Activated CD4-positive, CD25-positive, alpha-beta regulatory T cell treated with anti-CD3 and anti-CD28 coated beads, Interleukin-2, amount 50 U/mL, for 16 hours (primary cell): Measurements from ENCODE around the gene DCUN1D3.
"Not testable (repeated sequence)": the region's sequence is repeated elsewhere in the genome, so short reads cannot be mapped to it uniquely, and the experiment has no call there.

Experiments used
- DNase-seq: peaks from one replicate; pipeline ENCODE4 v3.0.0-alpha.2; 2020; ENCODE audit warnings: low read depth, low spot score

Gene DCUN1D3

GRCh38 chr16:20900299-20901067 is at the start of gene DCUN1D3, which contains the start of gene LYRM1:
TSS of gene DCUN1D3 (minus strand) at chr16:20900358. CDS start at chr16:20862538, 37,820 bp downstream.
TSS of gene LYRM1 (plus strand) at chr16:20900771. CDS start at chr16:20915556, 14,785 bp downstream.
- peak; percentile 67 for DNase-seq

GRCh38 chr16:20949660-20950059 is 49.5 kb upstream of the DCUN1D3 start:
- DNase-seq: no peak

DNA sequence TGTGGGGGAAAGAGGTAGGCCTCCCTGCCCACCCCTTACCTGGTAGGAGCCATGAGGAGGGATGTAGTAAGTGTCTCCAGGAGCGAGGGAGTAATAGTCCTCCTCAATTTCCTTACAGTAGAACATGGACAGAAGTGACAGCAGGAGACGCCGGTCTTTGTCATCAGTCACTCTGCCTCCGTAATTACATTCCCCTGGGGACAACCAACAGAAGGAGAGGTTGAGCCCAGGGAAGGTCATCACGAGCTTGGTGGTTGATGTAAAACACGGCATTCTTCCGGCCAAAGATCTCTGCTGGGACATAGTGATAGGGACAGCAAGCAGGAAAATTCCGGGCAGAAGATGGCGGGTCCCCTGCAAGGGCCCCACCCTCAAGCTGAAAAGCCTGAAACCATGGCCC is 48.3 kb upstream of the DCUN1D3 start:
- no peak for DNase-seq

DNA sequence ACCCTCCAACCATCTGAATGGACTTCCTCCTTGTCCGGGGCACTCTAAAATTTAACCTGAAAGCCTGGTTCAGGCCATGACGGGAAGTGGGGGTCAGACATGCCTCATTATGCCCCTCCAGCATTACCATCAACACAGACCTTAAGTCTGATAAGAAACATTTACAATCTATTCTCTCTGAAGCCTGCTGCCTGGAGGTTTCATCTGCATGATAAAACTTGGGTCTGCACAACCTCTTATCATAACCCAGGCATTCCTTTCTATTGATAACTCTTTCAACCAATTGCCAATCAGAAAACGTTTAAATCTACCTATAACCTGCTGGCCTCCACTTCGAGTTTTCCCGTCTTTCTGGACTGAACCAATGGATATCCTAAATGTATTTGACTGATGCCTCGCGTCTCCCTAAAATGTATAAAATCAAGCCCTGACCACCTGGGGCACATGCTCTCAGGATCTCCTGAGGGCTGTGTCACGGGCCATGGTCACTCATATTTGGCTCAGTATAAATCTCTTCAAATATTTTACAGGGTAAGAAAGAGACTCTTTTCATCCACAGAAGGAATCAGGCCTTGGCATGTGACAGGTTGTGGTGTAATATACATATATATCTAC is 46.0 kb upstream of the DCUN1D3 start:
- DNase-seq: no peak

GRCh38 chr16:20945575-20945875 is 45.4 kb upstream of the DCUN1D3 start:
- not testable (repeated sequence) for DNase-seq

DNA sequence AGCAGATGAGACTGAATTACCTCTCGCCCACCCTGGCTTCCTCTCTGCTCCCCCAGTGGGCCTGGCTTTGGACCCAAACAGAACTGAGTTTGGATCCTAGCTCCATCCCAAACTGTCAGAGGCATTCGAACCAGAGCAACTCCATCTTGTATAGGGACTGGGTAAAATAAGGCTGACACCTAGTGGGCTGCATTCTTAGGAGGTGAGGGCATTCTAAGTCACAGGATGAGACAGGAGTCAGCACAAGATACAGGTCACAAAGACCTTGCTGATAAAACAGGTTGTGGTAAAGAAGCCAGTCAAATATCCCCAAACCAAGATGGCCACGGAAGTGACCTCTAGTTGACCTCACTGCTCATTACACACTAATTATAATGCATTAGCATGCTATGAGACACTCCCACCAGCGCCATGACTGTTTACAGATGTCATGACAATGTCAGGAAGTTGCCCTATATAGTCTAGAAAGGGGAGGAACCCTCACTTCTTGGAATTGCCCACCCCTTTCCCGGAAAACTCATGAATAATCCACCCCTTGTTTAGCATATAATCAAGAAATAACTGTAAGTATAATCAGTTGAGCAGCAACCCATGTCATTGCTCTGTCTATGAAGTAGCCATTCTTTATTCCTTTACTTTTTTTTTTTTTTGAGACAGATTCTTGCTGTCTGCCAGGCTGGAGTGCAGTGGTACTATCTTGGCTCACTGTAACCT is 44.9 kb upstream of the DCUN1D3 start:
- DNase-seq: peak; percentile 19

GRCh38 chr16:20942256-20942655 is 42.1 kb upstream of the DCUN1D3 start:
- DNase-seq: no peak

DNA sequence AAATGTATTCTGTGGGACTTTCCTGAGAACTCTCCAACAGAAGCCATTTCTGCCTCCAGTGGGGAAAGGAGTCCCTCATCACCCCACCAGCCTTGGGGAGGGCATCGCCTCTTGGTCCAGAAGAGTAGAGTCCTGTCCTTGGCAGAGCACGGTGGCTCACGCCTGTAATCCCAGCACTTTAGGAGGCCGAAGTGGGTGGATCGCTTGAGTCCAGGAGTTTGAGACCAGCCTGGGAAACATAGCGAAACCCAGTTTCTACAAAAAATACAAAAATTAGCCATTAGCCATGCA is 41.4 kb upstream of the DCUN1D3 start:
- no peak for DNase-seq

DNA sequence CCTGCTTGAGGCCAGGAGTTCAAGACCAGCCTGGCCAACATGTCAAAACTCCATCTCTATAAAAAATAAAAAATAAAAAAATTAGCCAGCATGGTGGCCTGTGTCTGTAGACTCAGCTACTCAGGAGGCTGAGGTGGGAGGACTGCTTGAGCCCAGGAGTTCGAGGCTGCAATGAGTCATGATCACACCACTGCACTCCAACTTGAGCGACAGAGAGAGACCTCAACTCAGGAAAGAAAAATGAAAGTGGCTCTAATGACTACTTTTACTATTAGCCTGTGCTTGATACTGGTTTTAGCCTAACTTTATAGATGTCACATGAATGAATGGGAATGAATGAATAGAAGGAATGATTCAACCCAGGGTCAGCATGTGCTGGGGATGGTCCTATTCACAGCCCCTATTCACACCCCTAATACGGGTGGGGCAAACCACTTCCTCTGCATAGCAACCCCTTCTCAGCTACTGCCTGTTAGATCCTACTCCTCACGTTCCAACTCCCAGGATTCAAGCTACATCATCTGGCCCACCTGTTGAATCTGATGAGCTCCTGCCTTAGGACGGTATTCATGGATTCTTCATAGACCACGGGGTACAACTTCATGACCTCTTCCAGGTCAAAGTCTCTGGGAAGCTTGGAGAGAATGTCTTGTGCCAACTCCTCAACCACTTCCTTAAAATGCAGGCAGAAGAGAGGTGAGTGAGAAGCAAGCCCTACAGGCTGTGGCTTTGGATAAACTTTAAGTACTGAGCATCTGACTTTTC is 40.9 kb upstream of the DCUN1D3 start:
- DNase-seq: no peak

GRCh38 chr16:20939611-20940010 is 39.5 kb upstream of the DCUN1D3 start:
- no peak for DNase-seq

GRCh38 chr16:20938426-20938825 is 38.3 kb upstream of the DCUN1D3 start:
- no peak for DNase-seq

GRCh38 chr16:20937736-20938135 is 37.6 kb upstream of the DCUN1D3 start:
- DNase-seq: no peak

DNA sequence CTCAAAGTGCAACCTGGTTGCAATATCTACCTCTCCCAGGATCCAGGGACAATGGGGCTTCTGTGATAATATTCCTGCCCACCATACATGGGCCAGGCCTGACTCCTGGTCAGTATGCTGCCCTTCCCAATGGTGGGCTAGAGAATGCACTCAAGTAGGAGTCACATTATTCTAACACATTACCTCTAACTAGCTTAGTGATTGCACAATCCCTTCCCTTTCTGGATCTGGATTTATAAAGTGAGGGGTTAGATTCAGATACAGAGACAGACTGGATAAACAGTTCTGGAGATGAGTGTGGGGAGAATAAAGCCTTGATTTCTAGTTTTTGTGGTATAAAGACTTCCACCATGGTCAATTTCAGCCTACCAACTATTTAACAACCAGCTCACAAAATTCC is 33.4 kb upstream of the DCUN1D3 start:
- DNase-seq: no peak

- DNase-seq: no peak
Observed at GRCh38 chr16:20931066-20931600, 31.0 kb upstream of the DCUN1D3 start.

DNA sequence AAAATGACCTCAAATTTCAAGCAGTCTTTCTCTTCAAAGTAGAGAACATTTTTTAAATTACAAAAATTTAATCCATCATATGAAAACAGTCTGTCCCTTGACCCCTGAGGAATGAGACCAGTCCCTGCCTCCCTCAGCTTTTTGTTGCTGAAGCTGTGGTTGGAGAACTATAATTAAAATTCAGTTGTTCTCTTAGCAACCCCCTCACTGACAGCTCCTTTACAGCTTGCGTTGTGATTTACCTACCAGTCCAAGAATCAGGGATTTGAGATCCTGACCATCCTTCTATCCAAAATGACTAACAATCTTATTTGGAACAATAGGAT is 30.2 kb upstream of the DCUN1D3 start:
- DNase-seq: no peak

DNA sequence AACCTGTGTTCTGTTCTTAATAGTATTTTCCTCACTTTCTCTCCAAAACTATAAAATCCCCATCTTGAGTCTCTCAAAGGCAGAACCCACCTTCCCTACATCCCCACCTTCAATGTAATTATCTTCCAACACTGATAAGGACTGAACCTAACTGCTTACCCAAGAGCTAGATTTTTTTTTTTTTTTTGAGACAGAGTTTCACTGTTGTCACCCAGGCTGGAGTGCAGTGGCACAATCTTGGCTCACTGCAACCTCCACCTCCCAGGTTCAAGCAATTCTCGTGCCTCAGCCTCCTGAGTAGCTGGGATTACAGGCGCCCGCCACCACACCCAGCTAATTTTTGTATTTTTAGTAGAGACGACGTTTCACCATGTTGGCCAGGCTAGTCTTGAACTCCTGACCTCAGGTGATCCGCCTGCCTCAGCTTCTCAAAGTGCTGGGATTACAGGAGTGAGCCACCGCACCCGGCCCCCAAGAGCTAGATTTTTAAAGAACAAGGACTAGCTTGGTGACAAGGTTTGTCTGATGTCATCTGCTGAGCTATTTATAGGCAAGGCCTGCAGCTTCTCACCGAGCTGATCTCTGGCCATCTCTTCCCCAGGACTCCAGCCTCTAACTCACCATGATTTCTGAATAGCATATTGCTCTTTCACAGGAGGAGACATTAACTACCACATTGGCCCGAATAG is 29.7 kb upstream of the DCUN1D3 start:
- not testable (repeated sequence) for DNase-seq

DNA sequence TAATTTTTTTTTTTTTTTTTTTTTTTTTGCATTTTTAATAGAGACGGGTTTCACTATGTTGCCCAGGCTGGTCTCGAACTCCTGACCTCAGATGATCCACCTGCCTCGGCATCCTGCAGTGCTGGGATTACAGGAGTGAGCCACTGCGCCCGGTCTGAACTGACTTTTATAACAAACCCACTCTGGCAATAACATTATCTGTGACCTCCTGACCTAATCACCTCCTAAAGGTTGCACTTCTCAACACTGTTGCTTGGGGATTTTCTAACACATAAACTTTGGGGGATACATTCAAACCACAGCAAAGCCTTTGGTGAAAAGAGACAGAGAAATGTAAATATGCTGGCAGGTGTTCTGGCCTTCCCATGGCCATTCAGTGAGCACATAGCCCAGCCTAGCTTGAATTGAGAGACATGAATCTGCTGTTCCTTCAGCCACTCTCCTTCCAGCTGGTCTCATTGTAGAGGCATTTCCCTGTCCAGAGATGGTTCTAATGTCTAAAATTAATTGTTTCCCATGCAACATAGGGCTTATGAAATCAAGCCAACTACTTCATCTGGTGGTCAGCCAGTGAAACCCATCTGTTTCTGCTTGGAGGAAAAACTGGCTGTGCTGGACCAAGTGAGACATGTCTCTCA is 28.7 kb upstream of the DCUN1D3 start:
- no peak for DNase-seq

DNA sequence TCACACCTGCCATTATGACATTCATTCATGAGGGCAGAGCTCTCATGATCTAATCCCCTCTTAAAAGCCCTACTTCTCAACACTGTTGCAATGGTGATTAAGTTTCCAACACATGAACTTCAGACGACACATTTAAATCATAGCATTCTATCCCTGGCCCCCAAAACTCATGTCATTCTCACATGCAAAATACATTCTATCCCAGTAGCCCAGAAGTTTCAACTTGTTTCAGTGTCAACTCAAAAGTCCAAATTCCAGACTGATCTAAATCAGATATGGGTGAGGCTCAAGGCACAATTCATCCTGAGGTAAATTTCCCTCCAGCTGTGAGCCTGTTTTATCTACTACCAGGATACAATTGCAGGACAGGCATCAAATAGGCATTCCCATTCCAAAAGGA is 25.6 kb upstream of the DCUN1D3 start:
- DNase-seq: no peak

DNA sequence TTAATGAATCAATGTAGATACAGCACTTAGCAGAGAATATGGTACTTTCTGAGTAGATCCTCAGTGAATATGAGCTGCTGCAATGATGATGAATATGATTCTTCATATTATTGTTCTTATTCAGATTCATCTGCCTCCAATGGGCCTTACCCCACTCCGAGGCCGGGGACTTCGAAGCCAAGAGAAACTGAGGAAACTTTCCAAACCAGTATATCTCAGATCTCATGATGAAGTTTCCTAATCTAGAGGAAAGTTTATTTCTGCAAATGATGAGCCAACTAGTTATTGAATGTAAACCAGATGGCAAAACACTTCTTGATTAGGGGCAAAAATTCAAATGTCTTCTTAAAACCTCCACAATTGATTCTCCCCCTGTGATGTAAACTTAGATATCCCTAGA is 23.7 kb upstream of the DCUN1D3 start:
- DNase-seq: no peak

- no peak for DNase-seq
Observed at GRCh38 chr16:20920799-20921198, 20.6 kb upstream of the DCUN1D3 start.

- DNase-seq: no peak
Observed at GRCh38 chr16:20920091-20920490, 19.9 kb upstream of the DCUN1D3 start.
